ENCODE results near the gene KNDC1.

Gene KNDC1

DNA sequence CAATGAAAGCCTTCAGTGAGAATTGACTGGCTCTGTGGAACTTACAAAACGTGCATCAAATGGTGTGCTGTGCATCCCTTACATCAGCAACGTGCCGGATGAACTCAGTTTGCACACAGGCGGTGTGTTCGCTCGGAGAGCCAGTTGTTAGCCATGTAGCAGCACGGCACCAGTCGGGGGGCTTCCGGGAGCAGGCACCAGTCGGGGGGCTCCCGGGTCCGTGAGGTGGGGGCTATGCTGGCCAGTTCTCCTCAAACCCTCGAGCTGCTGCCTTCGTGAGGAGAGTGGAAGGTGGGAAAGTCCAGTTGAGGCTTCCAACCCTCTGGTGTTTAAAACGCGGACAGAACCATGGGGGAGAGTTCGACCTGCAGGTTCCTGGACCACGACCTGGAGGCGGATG lies 35.1 kb downstream of the KNDC1 start:
- no peaks in the 10 kb centered on the region for H3K36me3 ChIP-seq
- TF ChIP-seq, protein P1, sequence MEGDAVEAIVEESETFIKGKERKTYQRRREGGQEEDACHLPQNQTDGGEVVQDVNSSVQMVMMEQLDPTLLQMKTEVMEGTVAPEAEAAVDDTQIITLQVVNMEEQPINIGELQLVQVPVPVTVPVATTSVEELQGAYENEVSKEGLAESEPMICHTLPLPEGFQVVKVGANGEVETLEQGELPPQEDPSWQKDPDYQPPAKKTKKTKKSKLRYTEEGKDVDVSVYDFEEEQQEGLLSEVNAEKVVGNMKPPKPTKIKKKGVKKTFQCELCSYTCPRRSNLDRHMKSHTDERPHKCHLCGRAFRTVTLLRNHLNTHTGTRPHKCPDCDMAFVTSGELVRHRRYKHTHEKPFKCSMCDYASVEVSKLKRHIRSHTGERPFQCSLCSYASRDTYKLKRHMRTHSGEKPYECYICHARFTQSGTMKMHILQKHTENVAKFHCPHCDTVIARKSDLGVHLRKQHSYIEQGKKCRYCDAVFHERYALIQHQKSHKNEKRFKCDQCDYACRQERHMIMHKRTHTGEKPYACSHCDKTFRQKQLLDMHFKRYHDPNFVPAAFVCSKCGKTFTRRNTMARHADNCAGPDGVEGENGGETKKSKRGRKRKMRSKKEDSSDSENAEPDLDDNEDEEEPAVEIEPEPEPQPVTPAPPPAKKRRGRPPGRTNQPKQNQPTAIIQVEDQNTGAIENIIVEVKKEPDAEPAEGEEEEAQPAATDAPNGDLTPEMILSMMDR (IDR thresholded peaks at IDR 0.05; ENCODE audit: low read depth, low read length) = no peak
- no peaks in the 10 kb centered on the region for H3K9me3 ChIP-seq
- H3K4me1 ChIP-seq = no peaks in the 10 kb centered on the region
- no peak overlapping the region for H3K4me3 ChIP-seq (ENCODE audit: low read depth, low read length)
- peaks cover 41% of the 10 kb centered on the region for H3K27me3 ChIP-seq
- no peak for DNase-seq

DNA sequence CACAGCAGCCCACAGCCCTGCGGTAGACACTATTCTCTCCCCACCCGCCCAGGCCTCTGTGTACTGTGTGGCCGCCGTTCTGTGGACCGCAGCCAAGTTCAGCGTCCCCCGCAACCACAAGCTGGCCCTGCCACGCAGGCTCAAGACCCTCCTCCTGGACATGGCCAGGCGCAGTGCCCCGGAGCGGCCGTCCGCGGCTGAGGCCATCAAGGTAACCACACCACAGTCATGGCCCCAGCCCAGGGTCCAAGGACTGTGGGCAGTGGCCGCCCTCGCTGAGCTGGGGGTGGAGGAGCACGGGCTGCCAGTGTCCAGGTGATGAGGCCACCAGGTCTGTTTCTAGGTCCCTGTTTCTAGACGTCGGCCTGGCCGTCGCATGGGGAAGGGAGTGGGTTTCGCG lies 35.6 kb downstream of the KNDC1 start:
- peaks cover 41% of the 10 kb centered on the region for H3K27me3 ChIP-seq
- no peak overlapping the region for H3K4me3 ChIP-seq (ENCODE audit: low read depth, low read length)
- no peaks in the 10 kb centered on the region for H3K9me3 ChIP-seq
- H3K36me3 ChIP-seq = no peaks in the 10 kb centered on the region
- no peaks in the 10 kb centered on the region for H3K4me1 ChIP-seq
- TF ChIP-seq, protein P1 (IDR thresholded peaks at IDR 0.05; ENCODE audit: low read depth, low read length) = no peak
- no peak for DNase-seq

DNA sequence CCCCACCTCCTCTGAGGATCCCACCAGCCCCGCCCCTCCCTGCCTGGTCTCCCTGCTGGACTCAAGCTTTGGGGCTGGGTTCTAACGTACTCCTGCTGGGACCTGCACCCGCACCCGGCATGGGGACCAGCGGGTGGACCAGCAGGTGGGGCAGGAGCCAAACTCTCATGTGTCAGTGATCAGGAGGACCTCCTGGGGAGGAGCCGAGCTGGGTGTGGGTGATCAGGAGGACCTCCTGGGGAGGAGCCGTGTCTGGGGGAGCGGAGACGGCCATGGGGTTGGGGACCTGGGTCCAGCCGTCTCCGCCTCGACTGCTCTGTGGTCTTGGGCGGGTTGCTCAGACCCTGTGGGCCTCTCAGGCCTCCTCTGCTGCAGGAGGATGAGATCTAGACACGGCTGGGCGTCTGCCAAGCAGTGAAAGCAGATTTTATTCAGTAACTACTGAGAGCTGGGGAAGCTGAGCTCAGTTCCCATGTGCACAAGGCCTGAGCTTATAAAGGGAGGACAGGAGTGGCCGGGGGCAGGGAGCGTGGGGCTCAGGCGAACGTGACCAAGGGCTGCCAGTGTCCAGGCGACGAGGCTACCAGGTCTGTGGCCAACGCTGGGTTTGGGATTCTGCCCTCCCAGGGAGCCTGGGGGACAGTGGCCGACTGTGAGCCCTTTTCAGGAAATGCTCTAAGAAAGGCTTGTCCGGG lies 36.3 kb downstream of the KNDC1 start:
- Histone ChIP-seq H3K4me1 (no peaks in the 10 kb centered on the region), H3K36me3 (no peaks in the 10 kb centered on the region), H3K27me3 (peaks cover 42% of the 10 kb centered on the region), H3K9me3 (no peaks in the 10 kb centered on the region), H3K4me3 (ENCODE audit: low read depth, low read length) (no peak overlapping the region)
- TF ChIP-seq, protein P1 (IDR thresholded peaks at IDR 0.05; ENCODE audit: low read depth, low read length) = no peak
- no peak for DNase-seq

DNA sequence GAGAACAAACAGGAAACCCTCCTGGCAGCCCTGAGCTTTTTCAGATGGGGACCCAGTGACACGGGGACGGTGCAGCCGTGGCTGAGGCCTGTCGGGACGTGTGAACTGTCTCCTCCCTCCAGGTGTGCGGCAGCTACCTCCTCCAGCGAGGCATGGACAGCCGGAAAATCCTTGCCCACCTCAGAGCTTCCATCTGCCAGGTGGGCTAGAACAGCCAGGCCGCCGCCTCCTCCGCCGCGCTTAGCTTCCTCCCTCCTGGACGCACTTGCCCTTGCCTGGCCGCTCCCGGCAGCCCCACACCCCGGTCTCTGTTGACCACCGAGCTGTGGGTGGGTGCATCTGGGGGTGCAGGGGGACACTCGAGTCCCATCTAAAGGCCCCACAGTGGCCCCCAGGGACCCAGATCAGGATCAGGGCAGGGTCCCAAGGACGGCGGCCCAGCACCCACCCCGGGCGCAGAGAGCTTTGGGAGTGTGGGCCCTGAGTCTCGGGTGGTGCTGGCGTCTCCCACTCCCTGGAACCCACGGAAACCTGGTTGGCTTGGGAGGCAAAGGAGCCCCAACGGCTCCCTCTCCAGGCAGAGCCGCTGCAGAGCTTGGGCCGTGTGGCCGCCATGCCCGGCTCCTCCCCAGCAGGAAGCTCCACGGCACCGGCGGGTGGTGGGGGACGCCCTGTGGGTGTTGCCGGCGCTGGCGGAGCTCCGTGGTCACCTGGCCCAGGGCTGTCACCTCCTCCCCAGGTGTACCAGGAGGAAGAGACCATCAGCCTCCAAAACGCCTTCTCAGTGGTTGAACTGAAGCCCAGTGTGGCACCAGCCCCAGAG lies 37.1 kb downstream of the KNDC1 start:
- H3K4me3 ChIP-seq (ENCODE audit: low read depth, low read length) = no peak overlapping the region
- no peaks in the 10 kb centered on the region for H3K4me1 ChIP-seq
- TF ChIP-seq, protein P1 (IDR thresholded peaks at IDR 0.05; ENCODE audit: low read depth, low read length) = no peak
- DNase-seq = no peak
- no peaks in the 10 kb centered on the region for H3K9me3 ChIP-seq
- H3K36me3 ChIP-seq = no peaks in the 10 kb centered on the region
- peaks cover 44% of the 10 kb centered on the region for H3K27me3 ChIP-seq

- H3K9me3 ChIP-seq = no peaks in the 10 kb centered on the region
- TF ChIP-seq, protein P1 (IDR thresholded peaks at IDR 0.05; ENCODE audit: low read depth, low read length) = no peak
- H3K36me3 ChIP-seq = no peaks in the 10 kb centered on the region
- no peak for DNase-seq
- H3K27me3 ChIP-seq = peaks cover 44% of the 10 kb centered on the region
- no peak overlapping the region for H3K4me3 ChIP-seq (ENCODE audit: low read depth, low read length)
- H3K4me1 ChIP-seq = no peaks in the 10 kb centered on the region
Measured at GRCh38 chr10:133197786-133198185, 37.8 kb downstream of the KNDC1 start.

DNA sequence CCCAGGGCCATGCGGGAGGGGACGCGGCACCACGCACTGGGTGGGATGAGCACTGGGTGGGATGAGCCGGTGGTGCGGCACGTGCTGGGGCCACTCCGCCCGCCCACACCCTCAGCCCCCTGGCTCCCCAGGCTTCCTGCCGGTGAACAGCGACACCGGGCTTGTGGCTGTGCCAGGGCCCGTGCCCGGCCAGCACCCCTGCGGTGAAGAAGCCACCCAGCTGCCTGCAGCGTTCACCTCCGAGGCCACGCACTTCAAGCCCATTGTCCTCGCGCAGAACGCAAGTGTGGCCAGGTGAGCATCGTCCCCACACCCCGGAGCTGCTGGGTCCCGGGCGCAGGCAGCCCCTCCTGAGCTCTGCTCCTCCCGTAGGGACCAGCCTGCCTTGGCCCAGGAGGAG lies 38.2 kb downstream of the KNDC1 start:
- TF ChIP-seq, protein P1 (IDR thresholded peaks at IDR 0.05; ENCODE audit: low read depth, low read length) = no peak
- no peaks in the 10 kb centered on the region for H3K36me3 ChIP-seq
- H3K4me1 ChIP-seq = no peaks in the 10 kb centered on the region
- no peak for DNase-seq
- no peaks in the 10 kb centered on the region for H3K9me3 ChIP-seq
- H3K4me3 ChIP-seq (ENCODE audit: low read depth, low read length) = no peak overlapping the region
- peaks cover 43% of the 10 kb centered on the region for H3K27me3 ChIP-seq

Measured in BE2C (cell line).